B cell (primary cell): ENCODE measurements around the gene GUCY2D.
A peak's percentile ranks its signal among the peaks of the same experiment; 100 is the strongest.

ENCODE experiments used
- CTCF ChIP-seq: fragments of 200-600 bp; IDR thresholded peaks from one replicate; pipeline ENCODE4 v1.8.0; 2022; ENCODE audit warnings: antibody characterized with exemption, mild to moderate bottlenecking
- EZH2 ChIP-seq: IDR thresholded peaks from 2 replicates; pipeline ENCODE4 v1.6.1; 2012; ENCODE audit warnings: borderline replicate concordance, low read depth, mild to moderate bottlenecking, moderate library complexity, low read length; ENCODE audit not compliant: insufficient read depth, poor library complexity, severe bottlenecking

GRCh38 chr17:8060274-8060673 is 57.9 kb downstream of the GUCY2D start:
- TF ChIP-seq EZH2 = no peak
- peak; percentile 95 for TF ChIP-seq CTCF
